Measurements from ENCODE around the gene EXOC8. TPM values are rescaled to one million over a fixed set of nuclear protein-coding genes. Genes with fewer than 3 reads are reported as not detected.

The EXOC8 gene
- total and polyA plus RNA-seq, 2 donors (not counting 3 experiments of a cell fraction or from before 2014, with no cell fraction given): 2.8 to 13.2 TPM

- H3K9me1 ChIP-seq (replicated peaks; ENCODE audit: control insufficient read depth, extremely low read depth, insufficient read depth, low read length): no peaks in the 10 kb centered on the region
- H3K9ac ChIP-seq (replicated peaks; ENCODE audit: extremely low read depth, insufficient read depth, low read length): no peak overlapping the region
- ChIA-PET CTCF (no interaction called here), POLR2A (interaction anchor here (1.2 kb wide), 1 partner anchor 10 kb away, joined by 4 read pairs; the partner anchor contains the start of genes EXOC8 and SPRTN)
- DNase-seq (ENCODE audit: low read depth, low spot score): no peak
- no peak overlapping the region for H3K4me3 ChIP-seq (replicated peaks in 1 of 3; ENCODE audit: insufficient read depth in 1 of 3, low read depth in 1 of 3, low read length in 3 of 3)
- intact Hi-C loops (cut with micrococcal nuclease): no loop called here
- dilution Hi-C loops (cut with MboI; ENCODE audit: extremely low pct_ligation_motif_present, low sequenced_read_pairs): no loop called here
- no peaks in the 10 kb centered on the region for H3K9me3 ChIP-seq (replicated peaks; ENCODE audit: control insufficient read depth, insufficient read depth, low read length)
- no peak overlapping the region for H3K4me2 ChIP-seq (ENCODE audit: insufficient read depth, low read length)
- TF ChIP-seq MAX (IDR thresholded peaks at IDR 0.05; ENCODE audit: insufficient read depth, insufficient read length): no peak
- no peak for TF ChIP-seq GATA2 (IDR thresholded peaks at IDR 0.05; ENCODE audit: insufficient read depth, insufficient read length, low read depth, low read length)
- no peak for TF ChIP-seq CTCF (IDR thresholded peaks at IDR 0.05; ENCODE audit: extremely low read depth in 1 of 2, insufficient read depth in 1 of 2, low read depth in 1 of 2, low read length in 2 of 2)
- no peak for TF ChIP-seq POLR2A (IDR thresholded peaks at IDR 0.05; ENCODE audit: low read depth, low read length)
- no peak for TF ChIP-seq JUN (IDR thresholded peaks at IDR 0.05; ENCODE audit: borderline replicate concordance, insufficient read depth, insufficient read length, low read depth)
- no peak for TF ChIP-seq EZH2 (IDR thresholded peaks at IDR 0.05; ENCODE audit: borderline replicate concordance, low read depth, low read length, severe bottlenecking)
- no peak for TF ChIP-seq POLR2AphosphoS5 (IDR thresholded peaks at IDR 0.05; ENCODE audit: insufficient read depth, low read depth, low read length)
- no peak for TF ChIP-seq MYC (IDR thresholded peaks at IDR 0.05; ENCODE audit: low read depth, low read length)
- no peak overlapping the region for H3K27ac ChIP-seq (ENCODE audit: insufficient read depth, low read depth, low read length)
- no peaks in the 10 kb centered on the region for H3K27me3 ChIP-seq (ENCODE audit: control insufficient read depth in 2 of 2, insufficient read depth in 2 of 2, low read length in 2 of 2)
- FAIRE-seq: no peak
- H3K79me2 ChIP-seq (ENCODE audit: control insufficient read depth, insufficient read depth, low read length): peaks cover 7% of the 10 kb centered on the region
- no peak overlapping the region for H2AFZ ChIP-seq (ENCODE audit: low read depth, low read length)
- H4K20me1 ChIP-seq (replicated peaks; ENCODE audit: control insufficient read depth, extremely low read depth, insufficient read depth, low read length): no peaks in the 10 kb centered on the region
- peaks cover 2 to 9% of the 10 kb centered on the region in 2 experiments for H3K36me3 ChIP-seq (ENCODE audit: control insufficient read depth in 2 of 2, extremely low read depth in 1 of 2, insufficient read depth in 2 of 2, low read length in 2 of 2)
- no TSS peak for BruUV-seq (replicated peaks)
- H3K4me1 ChIP-seq (ENCODE audit: control insufficient read depth, extremely low read depth, insufficient read depth, low read length): peaks cover 14% of the 10 kb centered on the region
These were observed 10.3 kb upstream of the EXOC8 start for GRCh38 chr1:231347961-231348360.

Measured in endothelial cell of umbilical vein (primary cell).